Keratinocyte (primary cell): ENCODE measurements around the gene ITGA6.

ENCODE experiments used
- CTCF ChIP-seq, 3 experiments: IDR thresholded peaks in 1 of 3; conservative IDR thresholded peaks in 1 of 3; optimal IDR thresholded peaks in 1 of 3; 2 replicates in 2 of 3; 3 replicates in 1 of 3; pipeline versions ENCODE3 to v1.5.1; 2011; ENCODE audit warnings: low read length in 3 of 3, mild to moderate bottlenecking in 3 of 3, moderate library complexity in 2 of 3, control low read depth in 1 of 3, inconsistent platforms in 1 of 3; ENCODE audit not compliant: insufficient read depth in 2 of 3; ENCODE audit errors: extremely low read depth in 1 of 3
- EZH2 ChIP-seq: IDR thresholded peaks from one replicate; pipeline ENCODE4 v1.6.1; 2012; ENCODE audit warnings: inconsistent platforms, mild to moderate bottlenecking, low read length, moderate library complexity

DNA sequence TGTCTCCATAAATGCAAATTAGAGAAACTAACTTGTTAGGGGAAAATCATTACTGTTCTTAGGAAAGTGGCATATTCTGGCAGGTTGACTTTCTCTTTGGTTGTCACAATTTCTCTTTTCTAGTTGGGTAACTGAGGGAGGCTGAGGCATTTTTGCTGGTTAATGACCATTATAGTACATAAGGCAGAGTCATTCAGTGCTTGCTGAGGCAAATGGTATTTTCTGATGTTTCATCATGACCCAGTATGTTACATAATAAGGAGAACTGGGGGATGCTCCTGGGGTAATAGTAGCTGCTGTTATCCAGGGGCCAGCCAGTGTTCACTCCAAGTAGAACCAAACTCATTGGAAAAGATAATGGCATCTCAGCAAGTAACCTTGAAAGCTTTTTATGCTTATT is 62.3 kb downstream of the ITGA6 start:
- TF ChIP-seq CTCF (optimal IDR thresholded peaks at IDR 0.05 in 1 of 3, IDR thresholded peaks at IDR 0.05 in 1 of 3, conservative IDR thresholded peaks at IDR 0.05 in 1 of 3; ENCODE audit: extremely low read depth in 1 of 3, insufficient read depth in 2 of 3, low read length in 3 of 3) = no peak
- no peak for TF ChIP-seq EZH2
